Measurements from ENCODE around the gene ARHGAP10.

DNA sequence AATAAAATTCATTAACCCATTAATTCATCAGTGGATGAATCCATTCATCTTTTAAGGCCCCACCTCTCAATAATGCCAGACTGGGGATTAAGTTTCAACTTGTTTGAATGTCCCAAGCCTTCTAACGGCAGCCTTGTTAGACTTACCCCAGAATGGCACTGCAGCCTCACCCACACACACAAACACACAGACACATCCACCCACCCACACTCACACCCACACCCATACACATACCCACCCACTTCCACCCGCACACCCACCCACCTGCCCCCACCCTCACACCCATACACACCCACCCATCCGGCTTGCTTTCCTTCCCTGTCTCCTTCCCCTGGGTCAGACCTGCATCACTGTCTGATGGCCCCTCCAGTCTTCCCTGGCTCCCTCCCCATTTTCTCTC, 102.6 kb downstream of the ARHGAP10 start:
- TF ChIP-seq CTCF (IDR thresholded peaks at IDR 0.05) (no peak), EZH2 (IDR thresholded peaks at IDR 0.05; ENCODE audit: borderline replicate concordance, insufficient read depth, low read depth, low read length, poor library complexity, severe bottlenecking) (no peak)

Data from B cell (primary cell).